Measurements from ENCODE around the gene UNG. TPM values are rescaled to one million over a fixed set of nuclear protein-coding genes. Genes with fewer than 3 reads are reported as not detected.

UNG gene
- total RNA-seq, 1 experiment from 2014 or later = 99.0 TPM

GRCh38 chr12:109058773-109059172, 38.6 kb upstream of the UNG start:
- intact Hi-C loops (cut with micrococcal nuclease) = no loop called here
- TF ChIP-seq EZH2phosphoT487 (IDR thresholded peaks at IDR 0.05; ENCODE audit: borderline replicate concordance) (no peak), SRF (IDR thresholded peaks at IDR 0.05; ENCODE audit: low read depth) (no peak), RAD21 (IDR thresholded peaks at IDR 0.05; ENCODE audit: low read depth) (no peak), ZFX (IDR thresholded peaks at IDR 0.05) (no peak), POLR2A (IDR thresholded peaks at IDR 0.05; ENCODE audit: borderline replicate concordance, extremely low read depth, insufficient read depth, insufficient read length) (no peak), ZBTB33 (IDR thresholded peaks at IDR 0.05; ENCODE audit: extremely low read depth, insufficient replicate concordance, low read length) (no peak), CEBPB (IDR thresholded peaks at IDR 0.05; ENCODE audit: low read depth) (no peak), REST (IDR thresholded peaks at IDR 0.05; ENCODE audit: low read depth) (no peak), POLR2AphosphoS5 (IDR thresholded peaks at IDR 0.05; ENCODE audit: low read depth, low read length) (no peak), EGR1 (IDR thresholded peaks at IDR 0.05; ENCODE audit: low read depth) (no peak), ELF1 (IDR thresholded peaks at IDR 0.05; ENCODE audit: borderline replicate concordance, low read depth) (no peak), CTCF (IDR thresholded peaks at IDR 0.05 in 2 of 3, conservative IDR thresholded peaks at IDR 0.05 in 1 of 3; ENCODE audit: borderline replicate concordance in 1 of 3, insufficient read depth in 1 of 3, low read depth in 2 of 3, low read length in 2 of 3) (no peak), SIN3A (IDR thresholded peaks at IDR 0.05; ENCODE audit: low read depth) (no peak), SP1 (IDR thresholded peaks at IDR 0.05; ENCODE audit: low read depth) (no peak)
- TF ChIP-seq, protein P1, sequence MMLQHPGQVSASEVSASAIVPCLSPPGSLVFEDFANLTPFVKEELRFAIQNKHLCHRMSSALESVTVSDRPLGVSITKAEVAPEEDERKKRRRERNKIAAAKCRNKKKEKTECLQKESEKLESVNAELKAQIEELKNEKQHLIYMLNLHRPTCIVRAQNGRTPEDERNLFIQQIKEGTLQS (IDR thresholded peaks at IDR 0.05) = no peak
- TF ChIP-seq, protein P2, sequence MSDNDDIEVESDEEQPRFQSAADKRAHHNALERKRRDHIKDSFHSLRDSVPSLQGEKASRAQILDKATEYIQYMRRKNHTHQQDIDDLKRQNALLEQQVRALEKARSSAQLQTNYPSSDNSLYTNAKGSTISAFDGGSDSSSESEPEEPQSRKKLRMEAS (IDR thresholded peaks at IDR 0.05) = no peak
- POLR2A ChIA-PET = no interaction called here
- Histone ChIP-seq H3K79me2 (ENCODE audit: insufficient read depth, low read length) (no peaks in the 10 kb centered on the region), H3K4me3 (replicated peaks in 1 of 2; ENCODE audit: low read depth in 1 of 2, low read length in 2 of 2) (no peak overlapping the region), H3K36me3 (ENCODE audit: control insufficient read depth in 1 of 2, insufficient read depth in 2 of 2, low read length in 2 of 2) (no peaks in the 10 kb centered on the region; a peak in 1 of 4 replicates), H2AFZ (ENCODE audit: low read depth, low read length, poor library complexity, severe bottlenecking) (no peak overlapping the region), H3K4me1 (ENCODE audit: control insufficient read depth in 1 of 2, insufficient read depth in 2 of 2, low read length in 2 of 2) (peaks cover 1 to 2% of the 10 kb centered on the region in 2 experiments; a peak in 2 of 4 replicates), H3K27ac (ENCODE audit: low read depth, low read length) (no peak overlapping the region), H3K9me2 (ENCODE audit: insufficient read depth) (no peaks in the 10 kb centered on the region), H3K9me3 (ENCODE audit: control insufficient read depth in 1 of 2, insufficient read depth in 1 of 2, low read depth in 1 of 2, low read length in 2 of 2) (no peaks in the 10 kb centered on the region), H3K4me2 (ENCODE audit: low read length) (no peak overlapping the region), H4K20me1 (ENCODE audit: insufficient read depth) (no peaks in the 10 kb centered on the region), H3K27me3 (ENCODE audit: insufficient read depth, low read length) (no peaks in the 10 kb centered on the region), H3K9ac (ENCODE audit: low read length) (no peak overlapping the region)
- CTCF ChIA-PET = no interaction called here
- BruUV-seq (replicated peaks) = no TSS peak
- DNase-seq (ENCODE audit: low read depth, low spot score) (no peak), ATAC-seq (no peak)
- RAD21 ChIA-PET (ENCODE audit: low non-redundant PET in 1 of 2, low total read pairs in 2 of 2, uncharacterized antibody in 2 of 2, unreplicated experiment in 2 of 2) = no interaction called here

All from HCT116 (cell line).